ENCODE results near the gene IMPA2. TPM values are rescaled to one million over a fixed set of nuclear protein-coding genes. Genes with fewer than 3 reads are reported as not detected.
A peak's percentile ranks its signal among the peaks of the same experiment; 100 is the strongest.
"Not testable (repeated sequence)": the region's sequence is repeated elsewhere in the genome, so short reads cannot be mapped to it uniquely, and the experiment has no call there.

IMPA2 gene
- polyA plus RNA-seq, 1 donor (not counting 4 experiments of a cell fraction or from before 2014, with no cell fraction given): 17.6 TPM

DNA sequence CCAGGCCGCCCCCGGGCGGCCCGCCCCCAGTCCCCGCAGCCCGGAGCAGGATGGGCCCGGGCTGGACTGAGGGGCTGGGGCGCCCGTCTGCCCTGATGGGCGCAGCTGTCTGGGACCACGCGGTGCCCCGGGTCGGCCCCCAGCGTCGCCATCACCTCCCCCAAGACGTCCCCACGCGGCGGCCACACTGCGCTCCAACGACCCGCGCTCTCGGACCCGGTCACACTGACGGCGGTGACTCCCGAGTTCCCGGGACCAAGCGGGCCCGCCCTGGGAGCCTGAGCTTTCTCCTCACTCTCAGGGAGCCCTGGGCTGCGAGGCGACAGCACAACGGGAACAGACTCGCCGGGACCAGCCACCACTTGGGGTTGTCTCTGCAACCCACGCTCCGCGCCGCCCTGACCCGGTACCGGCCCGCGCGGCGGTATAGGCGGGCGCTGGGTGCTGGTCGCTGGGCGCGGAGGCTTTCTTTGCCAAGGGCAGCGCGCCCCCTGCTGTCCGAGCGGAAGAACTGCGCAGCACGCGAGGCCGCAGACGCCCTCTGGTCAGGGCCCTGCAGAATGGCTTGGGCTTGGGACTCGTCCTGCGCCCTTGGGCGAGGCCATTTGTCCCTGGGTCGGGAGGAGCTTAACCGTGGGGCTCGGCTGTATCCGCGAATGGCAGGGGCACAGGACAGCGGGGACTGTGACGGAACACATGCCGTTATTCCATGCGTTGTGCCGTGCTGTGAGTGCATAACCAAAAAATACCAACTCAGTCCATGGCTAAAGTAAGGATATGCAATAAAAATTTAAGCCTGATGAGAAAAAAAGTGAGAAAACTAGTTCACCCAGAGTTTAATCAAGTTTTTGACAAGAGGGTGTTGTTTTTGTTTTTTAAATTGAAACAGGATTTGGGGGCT is 57.6 kb downstream of the IMPA2 start:
- FAIRE-seq (no peak), DNase-seq (ENCODE audit: low read depth, low spot score) (no peak)
- H3K27me3 ChIP-seq (ENCODE audit: control insufficient read depth, extremely low read depth, insufficient read depth, low read length): no peaks in the 10 kb centered on the region
- H3K27ac ChIP-seq (ENCODE audit: control insufficient read depth, insufficient read depth, low read length): no peak overlapping the region
- H3K4me3 ChIP-seq (ENCODE audit: control insufficient read depth in 2 of 3, extremely low read depth in 1 of 3, insufficient read depth in 2 of 3, low read depth in 1 of 3, low read length in 3 of 3): peak overlapping the region; percentile 20 to 58 (median 48)
- H3K4me2 ChIP-seq (ENCODE audit: control insufficient read depth, extremely low read depth, insufficient read depth, low read depth, low read length): peak overlapping the region; percentile 76
- H3K9me1 ChIP-seq (ENCODE audit: control insufficient read depth, extremely low read depth, insufficient read depth, low read length): no peaks in the 10 kb centered on the region
- peak overlapping the region; percentile 64 for H3K9ac ChIP-seq (ENCODE audit: control insufficient read depth, extremely low read depth, insufficient read depth, low read length)
- H3K9me3 ChIP-seq (ENCODE audit: control insufficient read depth, low read depth, low read length): no peaks in the 10 kb centered on the region
- peaks cover 16% of the 10 kb centered on the region for H3K4me1 ChIP-seq (ENCODE audit: control insufficient read depth, extremely low read depth, insufficient read depth, low read length)
- no peaks in the 10 kb centered on the region for H3K36me3 ChIP-seq (ENCODE audit: control insufficient read depth in 2 of 2, extremely low read depth in 1 of 2, insufficient read depth in 2 of 2, low read length in 2 of 2)
- no peak for TF ChIP-seq EZH2 (IDR thresholded peaks at IDR 0.05; ENCODE audit: low read length)
- TF ChIP-seq, protein P1, sequence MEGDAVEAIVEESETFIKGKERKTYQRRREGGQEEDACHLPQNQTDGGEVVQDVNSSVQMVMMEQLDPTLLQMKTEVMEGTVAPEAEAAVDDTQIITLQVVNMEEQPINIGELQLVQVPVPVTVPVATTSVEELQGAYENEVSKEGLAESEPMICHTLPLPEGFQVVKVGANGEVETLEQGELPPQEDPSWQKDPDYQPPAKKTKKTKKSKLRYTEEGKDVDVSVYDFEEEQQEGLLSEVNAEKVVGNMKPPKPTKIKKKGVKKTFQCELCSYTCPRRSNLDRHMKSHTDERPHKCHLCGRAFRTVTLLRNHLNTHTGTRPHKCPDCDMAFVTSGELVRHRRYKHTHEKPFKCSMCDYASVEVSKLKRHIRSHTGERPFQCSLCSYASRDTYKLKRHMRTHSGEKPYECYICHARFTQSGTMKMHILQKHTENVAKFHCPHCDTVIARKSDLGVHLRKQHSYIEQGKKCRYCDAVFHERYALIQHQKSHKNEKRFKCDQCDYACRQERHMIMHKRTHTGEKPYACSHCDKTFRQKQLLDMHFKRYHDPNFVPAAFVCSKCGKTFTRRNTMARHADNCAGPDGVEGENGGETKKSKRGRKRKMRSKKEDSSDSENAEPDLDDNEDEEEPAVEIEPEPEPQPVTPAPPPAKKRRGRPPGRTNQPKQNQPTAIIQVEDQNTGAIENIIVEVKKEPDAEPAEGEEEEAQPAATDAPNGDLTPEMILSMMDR (optimal IDR thresholded peaks at IDR 0.05 in 1 of 3, IDR thresholded peaks at IDR 0.05 in 1 of 3, conservative IDR thresholded peaks at IDR 0.05 in 1 of 3; ENCODE audit: extremely low read depth in 1 of 3, insufficient read depth in 2 of 3, low read length in 3 of 3): peak; percentile 71 to 97 (median 97)
- no peaks in the 10 kb centered on the region for H4K20me1 ChIP-seq (ENCODE audit: control insufficient read depth, extremely low read depth, insufficient read depth, low read length)
- H3K79me2 ChIP-seq (ENCODE audit: control insufficient read depth, insufficient read depth, low read length): no peaks in the 10 kb centered on the region
- dilution Hi-C loops (cut with MboI; ENCODE audit: extremely low pct_ligation_motif_present, low sequenced_read_pairs): no loop called here
- H2AFZ ChIP-seq (ENCODE audit: control insufficient read depth, low read length): peak overlapping the region; percentile 83

DNA sequence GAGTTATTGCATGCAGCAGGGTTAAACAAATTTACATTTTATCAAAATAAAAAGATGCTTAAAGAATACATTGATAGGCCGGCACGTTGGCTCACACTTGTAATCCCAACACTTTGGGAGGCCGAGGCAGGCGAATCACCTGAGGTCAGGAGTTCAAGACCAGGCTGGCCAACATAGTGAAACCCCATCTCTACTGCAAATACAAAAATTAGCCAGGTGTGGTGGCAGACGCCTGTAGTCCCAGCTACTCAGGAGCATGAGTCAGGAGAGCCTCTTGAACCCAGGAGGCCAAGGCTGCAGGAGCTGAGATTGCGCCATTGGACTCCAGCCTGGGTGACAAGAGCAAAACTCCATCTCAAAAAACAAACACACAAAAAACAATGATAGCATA is 58.2 kb downstream of the IMPA2 start:
- H3K27me3 ChIP-seq (ENCODE audit: control insufficient read depth, extremely low read depth, insufficient read depth, low read length); H2AFZ ChIP-seq (ENCODE audit: control insufficient read depth, low read length); H3K4me3 ChIP-seq (ENCODE audit: control insufficient read depth in 2 of 3, extremely low read depth in 1 of 3, insufficient read depth in 2 of 3, low read depth in 1 of 3, low read length in 3 of 3); H3K9me3 ChIP-seq (ENCODE audit: control insufficient read depth, low read depth, low read length); H3K27ac ChIP-seq (ENCODE audit: control insufficient read depth, insufficient read depth, low read length); DNase-seq (ENCODE audit: low read depth, low spot score); H3K36me3 ChIP-seq (ENCODE audit: control insufficient read depth in 2 of 2, extremely low read depth in 1 of 2, insufficient read depth in 2 of 2, low read length in 2 of 2); FAIRE-seq; dilution Hi-C loops (cut with MboI; ENCODE audit: extremely low pct_ligation_motif_present, low sequenced_read_pairs); H3K4me2 ChIP-seq (ENCODE audit: control insufficient read depth, extremely low read depth, insufficient read depth, low read depth, low read length); H4K20me1 ChIP-seq (ENCODE audit: control insufficient read depth, extremely low read depth, insufficient read depth, low read length); H3K79me2 ChIP-seq (ENCODE audit: control insufficient read depth, insufficient read depth, low read length); H3K9ac ChIP-seq (ENCODE audit: control insufficient read depth, extremely low read depth, insufficient read depth, low read length); H3K9me1 ChIP-seq (ENCODE audit: control insufficient read depth, extremely low read depth, insufficient read depth, low read length): not testable (repeated sequence)
- peaks cover 16% of the 10 kb centered on the region for H3K4me1 ChIP-seq (ENCODE audit: control insufficient read depth, extremely low read depth, insufficient read depth, low read length)

Data from keratinocyte (primary cell).